Measurements from ENCODE around the gene CMTM8. TPM values are rescaled to one million over a fixed set of nuclear protein-coding genes. Genes with fewer than 3 reads are reported as not detected.

Gene CMTM8
- total and polyA plus RNA-seq, 2 experiments from 2014 or later, result 19.9 to 24.5 TPM

DNA sequence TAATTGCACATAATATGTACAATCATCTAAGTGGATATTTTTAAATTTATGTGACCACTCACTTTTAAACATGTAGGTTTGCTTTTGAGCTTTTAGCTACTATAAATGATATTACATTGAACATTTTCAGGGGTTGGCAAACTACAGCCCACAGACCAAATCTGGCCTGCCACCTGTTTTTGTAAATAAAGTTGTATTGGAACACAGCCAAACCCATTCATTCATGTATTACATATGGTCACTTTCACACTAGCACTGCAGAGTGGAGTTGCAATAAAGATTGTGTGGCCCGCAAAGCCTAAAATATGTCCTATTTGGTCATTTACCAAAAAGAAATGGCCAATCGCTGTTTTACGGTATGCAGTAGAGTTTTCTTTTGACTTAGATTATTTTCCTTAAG lies 174.4 kb downstream of the CMTM8 start:
- H3K4me2 ChIP-seq, result no peak overlapping the region
- 0 out of 2 replicates have a peak, but pooled peaks cover 9% of the 10 kb centered on the region for H3F3A ChIP-seq (replicated peaks; ENCODE audit: low read depth)
- Mint-ChIP-seq H3K4me3 (no peak overlapping the region), H3K4me1 (peaks cover 46% of the 10 kb centered on the region), H3K36me3 (ENCODE audit: low read depth) (no peaks in the 10 kb centered on the region), H3K27me3 (ENCODE audit: insufficient read depth, low read depth, poor library complexity) (peaks cover 8% of the 10 kb centered on the region), H3K27ac (no peak overlapping the region), H3K9me3 (no peaks in the 10 kb centered on the region)
- no peak overlapping the region for H2AFZ ChIP-seq
- no peaks in the 10 kb centered on the region; the same call in 1 of the 2 replicates for H3K36me3 ChIP-seq (ENCODE audit: insufficient read depth)
- no peaks in the 10 kb centered on the region for H3K27me3 ChIP-seq (ENCODE audit: insufficient read depth)
- H4K20me1 ChIP-seq (replicated peaks; ENCODE audit: insufficient read depth), result no peaks in the 10 kb centered on the region; the same call in 1 of the 2 replicates
- no peak overlapping the region for H3K4me3 ChIP-seq
- H3K79me2 ChIP-seq (replicated peaks; ENCODE audit: insufficient read depth), result peaks cover 53% of the 10 kb centered on the region
- no peak overlapping the region for H3K27ac ChIP-seq (ENCODE audit: low read depth)
- H3K9me2 ChIP-seq (ENCODE audit: insufficient read depth), result no peaks in the 10 kb centered on the region; the same call in 1 of the 2 replicates
- peaks cover 45% of the 10 kb centered on the region for H3K4me1 ChIP-seq (ENCODE audit: insufficient read depth)
- ATAC-seq, result no peak
- TF ChIP-seq REST (IDR thresholded peaks at IDR 0.05; ENCODE audit: unreplicated experiment) (no peak), JUNB (IDR thresholded peaks at IDR 0.05; ENCODE audit: unreplicated experiment) (no peak), ZNF114 (CRISPR knock-in tag; IDR thresholded peaks at IDR 0.05) (no peak), ZNF331 (CRISPR knock-in tag; IDR thresholded peaks at IDR 0.05; ENCODE audit: low read depth) (no peak), ZNF462 (CRISPR knock-in tag; IDR thresholded peaks at IDR 0.05) (no peak), NANOG (IDR thresholded peaks at IDR 0.05; ENCODE audit: borderline replicate concordance) (no peak), CREB1 (CRISPR knock-in tag; IDR thresholded peaks at IDR 0.05; ENCODE audit: low read depth) (no peak), STAT1 (IDR thresholded peaks at IDR 0.05; ENCODE audit: unreplicated experiment) (no peak), POLR2AphosphoS5 (IDR thresholded peaks at IDR 0.05; ENCODE audit: low read depth) (no peak), EZH2 (IDR thresholded peaks at IDR 0.05; ENCODE audit: low read depth, unreplicated experiment) (no peak), EZH2phosphoT487 (IDR thresholded peaks at IDR 0.05; ENCODE audit: unreplicated experiment) (no peak)
- TF ChIP-seq, protein P1, sequence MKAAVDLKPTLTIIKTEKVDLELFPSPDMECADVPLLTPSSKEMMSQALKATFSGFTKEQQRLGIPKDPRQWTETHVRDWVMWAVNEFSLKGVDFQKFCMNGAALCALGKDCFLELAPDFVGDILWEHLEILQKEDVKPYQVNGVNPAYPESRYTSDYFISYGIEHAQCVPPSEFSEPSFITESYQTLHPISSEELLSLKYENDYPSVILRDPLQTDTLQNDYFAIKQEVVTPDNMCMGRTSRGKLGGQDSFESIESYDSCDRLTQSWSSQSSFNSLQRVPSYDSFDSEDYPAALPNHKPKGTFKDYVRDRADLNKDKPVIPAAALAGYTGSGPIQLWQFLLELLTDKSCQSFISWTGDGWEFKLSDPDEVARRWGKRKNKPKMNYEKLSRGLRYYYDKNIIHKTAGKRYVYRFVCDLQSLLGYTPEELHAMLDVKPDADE (IDR thresholded peaks at IDR 0.05), result no peak
- TF ChIP-seq, protein P2, sequence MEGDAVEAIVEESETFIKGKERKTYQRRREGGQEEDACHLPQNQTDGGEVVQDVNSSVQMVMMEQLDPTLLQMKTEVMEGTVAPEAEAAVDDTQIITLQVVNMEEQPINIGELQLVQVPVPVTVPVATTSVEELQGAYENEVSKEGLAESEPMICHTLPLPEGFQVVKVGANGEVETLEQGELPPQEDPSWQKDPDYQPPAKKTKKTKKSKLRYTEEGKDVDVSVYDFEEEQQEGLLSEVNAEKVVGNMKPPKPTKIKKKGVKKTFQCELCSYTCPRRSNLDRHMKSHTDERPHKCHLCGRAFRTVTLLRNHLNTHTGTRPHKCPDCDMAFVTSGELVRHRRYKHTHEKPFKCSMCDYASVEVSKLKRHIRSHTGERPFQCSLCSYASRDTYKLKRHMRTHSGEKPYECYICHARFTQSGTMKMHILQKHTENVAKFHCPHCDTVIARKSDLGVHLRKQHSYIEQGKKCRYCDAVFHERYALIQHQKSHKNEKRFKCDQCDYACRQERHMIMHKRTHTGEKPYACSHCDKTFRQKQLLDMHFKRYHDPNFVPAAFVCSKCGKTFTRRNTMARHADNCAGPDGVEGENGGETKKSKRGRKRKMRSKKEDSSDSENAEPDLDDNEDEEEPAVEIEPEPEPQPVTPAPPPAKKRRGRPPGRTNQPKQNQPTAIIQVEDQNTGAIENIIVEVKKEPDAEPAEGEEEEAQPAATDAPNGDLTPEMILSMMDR (conservative IDR thresholded peaks at IDR 0.05; ENCODE audit: low read depth in 2 of 2), result no peak
- no peak for DNase-seq (ENCODE audit: low spot score)
